GM19099 (cell line): ENCODE data around the gene SOX30.

ENCODE experiments used
- POLR2A ChIP-seq: IDR thresholded peaks from 3 replicates; pipeline ENCODE4 v1.6.1; 2011; ENCODE audit warnings: low read depth; ENCODE audit not compliant: insufficient read length; ENCODE audit errors: extremely low read depth

Gene SOX30

DNA sequence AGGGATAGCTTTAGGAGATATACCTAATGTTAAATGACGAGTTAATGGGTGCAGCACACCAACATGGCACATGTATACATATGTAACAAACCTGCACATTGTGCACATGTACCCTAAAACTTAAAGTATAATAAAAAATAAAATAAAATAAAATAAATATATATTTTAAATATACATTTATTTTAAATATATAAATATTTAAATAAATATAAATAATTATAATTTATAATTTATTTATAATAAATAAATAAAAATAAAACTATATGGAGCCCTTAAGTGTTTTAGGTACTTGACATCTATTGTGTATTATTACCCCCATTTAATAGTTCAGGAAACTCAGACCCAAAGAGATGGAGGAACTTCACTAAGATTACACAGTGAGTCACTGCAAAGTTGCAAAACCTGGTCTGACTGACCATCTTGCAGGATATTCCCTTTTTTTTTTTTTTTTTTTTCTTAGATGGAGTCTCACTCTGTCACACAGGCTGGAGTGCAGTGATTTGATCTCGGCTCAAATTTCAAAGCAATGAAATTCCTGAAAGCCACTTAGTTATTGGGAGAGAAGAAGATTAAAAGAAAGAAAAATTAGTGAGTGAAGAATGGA, 13.3 kb upstream of the SOX30 start:
- no peak for TF ChIP-seq POLR2A

DNA sequence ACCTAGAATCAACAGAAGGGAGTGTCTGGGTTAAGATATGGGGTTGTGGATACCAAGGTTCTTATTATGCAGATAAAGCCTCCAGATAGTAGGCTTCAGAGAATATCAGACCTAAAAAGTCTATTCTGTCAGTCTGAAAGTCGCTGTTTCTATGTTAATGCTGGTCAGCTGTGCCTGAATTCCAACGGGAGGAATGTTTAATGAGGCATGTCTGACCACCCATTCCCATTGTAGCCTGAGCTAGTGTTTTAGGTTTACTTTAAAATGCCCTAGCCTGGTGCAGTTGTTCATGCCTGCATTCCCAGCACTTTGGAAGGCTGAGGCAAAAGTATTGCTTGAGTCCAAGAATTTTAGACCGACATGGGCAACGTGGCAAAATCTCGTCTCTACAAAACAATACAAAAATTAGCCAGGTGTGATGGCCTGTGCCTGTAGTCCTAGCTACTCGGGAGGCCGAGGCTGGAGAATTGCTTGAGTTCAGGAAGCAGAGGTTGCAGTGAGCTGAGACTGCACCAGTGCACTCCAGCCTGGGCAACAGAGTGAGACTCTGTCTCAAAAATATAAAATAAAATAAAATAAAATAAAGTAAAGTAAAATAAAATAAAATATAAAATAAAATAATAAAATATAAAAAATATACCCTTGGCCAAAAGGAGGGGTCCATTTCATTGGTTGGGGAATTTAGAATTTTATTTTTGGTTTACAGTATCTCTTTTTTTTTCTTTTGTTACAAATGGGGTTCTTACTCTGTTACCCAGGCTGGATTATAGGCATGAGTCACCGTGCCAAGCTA, 7.8 kb upstream of the SOX30 start:
- no peak for TF ChIP-seq POLR2A

DNA sequence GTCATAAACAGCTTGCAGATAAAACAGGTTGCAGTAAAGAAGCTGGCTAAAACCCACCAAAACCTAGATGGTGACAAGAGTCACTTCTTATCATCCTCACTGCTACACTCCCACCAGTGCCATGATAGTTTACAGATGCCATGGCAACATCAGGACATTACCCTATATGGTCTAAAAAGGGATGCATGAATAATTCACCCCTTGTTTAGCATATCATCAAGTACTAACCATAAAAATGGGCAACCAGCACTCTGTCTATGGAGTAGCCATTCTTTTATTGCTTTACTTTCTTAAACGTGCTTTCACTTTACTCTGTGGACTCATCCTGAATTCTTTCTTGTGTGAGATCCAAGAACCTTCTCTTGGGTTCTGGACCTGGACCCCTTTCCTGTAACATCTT, 6.7 kb upstream of the SOX30 start:
- TF ChIP-seq POLR2A = no peak

DNA sequence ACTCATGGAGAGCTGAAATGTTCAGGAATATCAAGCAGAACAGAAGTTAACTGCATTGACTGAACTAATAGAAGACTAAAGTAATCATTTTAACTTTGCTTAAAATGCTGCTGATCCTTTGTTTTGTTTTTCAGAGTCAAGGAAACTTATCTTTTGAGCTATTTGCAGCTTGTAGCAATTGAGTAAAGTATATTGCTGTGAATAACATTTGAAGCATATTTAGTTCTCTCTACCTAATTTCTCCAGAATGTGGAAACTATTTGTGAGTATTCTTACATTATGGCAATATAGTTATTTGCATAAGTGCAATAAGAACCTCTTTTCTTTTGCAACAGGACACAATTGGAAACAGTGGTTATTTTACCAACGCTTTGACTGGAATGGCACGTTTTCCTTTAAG, 5.3 kb upstream of the SOX30 start:
- no peak for TF ChIP-seq POLR2A

DNA sequence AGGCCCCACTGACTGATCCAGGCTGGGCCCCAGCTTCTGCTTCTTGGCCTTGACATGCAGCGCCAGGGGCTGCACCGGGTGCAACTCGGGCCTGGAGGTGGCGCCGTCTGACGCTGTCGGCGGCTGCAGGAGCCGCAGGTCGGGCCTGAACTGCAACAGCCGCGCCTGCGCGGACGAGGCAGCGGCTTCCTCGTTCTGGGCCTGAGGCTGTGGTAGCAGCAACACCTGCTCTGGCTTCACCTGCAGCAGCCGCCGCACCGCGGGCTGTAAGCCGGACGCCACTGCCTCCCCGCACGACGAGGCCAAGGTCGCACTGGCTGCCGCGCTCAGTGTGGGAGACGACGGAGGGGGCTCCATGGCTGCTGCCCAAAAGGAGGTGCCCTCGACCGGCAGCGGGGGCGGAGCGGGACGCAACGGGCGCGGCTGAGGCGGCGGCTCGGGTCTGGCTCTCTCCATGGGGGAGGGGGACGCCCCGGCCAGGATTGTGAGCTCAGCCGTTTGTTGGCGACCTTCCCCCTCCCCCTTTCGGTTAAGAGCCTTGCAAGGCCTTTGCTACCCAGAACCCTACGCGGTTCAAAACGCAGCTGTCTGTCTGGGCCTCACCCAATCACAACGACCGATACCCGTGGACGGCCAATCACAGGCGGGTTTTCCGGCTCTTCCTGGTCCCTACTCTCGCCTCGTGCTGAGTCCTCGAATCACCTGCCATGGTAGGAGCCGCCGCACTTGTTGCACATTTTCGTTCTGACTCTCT, 438 bp downstream of the SOX30 start:
- TF ChIP-seq POLR2A = no peak

DNA sequence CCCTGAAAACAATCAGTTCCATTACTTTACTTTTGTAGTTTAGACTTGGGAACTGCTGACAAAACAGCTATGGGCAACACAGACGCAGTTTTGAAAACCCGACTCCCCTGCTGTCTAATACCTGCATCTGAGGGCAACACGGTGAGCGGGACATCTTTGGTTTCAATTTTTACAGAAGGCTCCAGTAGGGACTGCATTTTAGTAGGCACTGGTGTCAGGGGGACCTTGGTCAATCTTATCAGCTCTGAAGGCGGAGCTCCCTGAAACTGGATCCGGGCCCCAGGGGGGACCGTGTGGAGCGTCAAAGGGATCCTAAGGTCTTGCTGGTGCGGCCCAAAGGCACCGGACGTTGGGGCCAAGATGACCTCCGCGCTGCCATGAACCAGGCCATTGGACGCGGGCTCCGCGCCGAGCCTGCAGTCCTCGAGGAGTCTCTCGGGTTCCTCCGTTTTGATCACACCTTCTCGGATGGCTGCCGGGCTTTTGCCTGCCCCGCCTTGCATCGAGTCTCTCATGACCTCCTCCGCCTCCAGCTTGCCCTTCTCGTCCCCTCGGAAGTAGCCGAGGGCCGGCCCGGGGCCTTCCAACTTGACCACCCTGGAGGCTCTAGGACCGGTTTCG, 1.1 kb downstream of the SOX30 start:
- no peak for TF ChIP-seq POLR2A

DNA sequence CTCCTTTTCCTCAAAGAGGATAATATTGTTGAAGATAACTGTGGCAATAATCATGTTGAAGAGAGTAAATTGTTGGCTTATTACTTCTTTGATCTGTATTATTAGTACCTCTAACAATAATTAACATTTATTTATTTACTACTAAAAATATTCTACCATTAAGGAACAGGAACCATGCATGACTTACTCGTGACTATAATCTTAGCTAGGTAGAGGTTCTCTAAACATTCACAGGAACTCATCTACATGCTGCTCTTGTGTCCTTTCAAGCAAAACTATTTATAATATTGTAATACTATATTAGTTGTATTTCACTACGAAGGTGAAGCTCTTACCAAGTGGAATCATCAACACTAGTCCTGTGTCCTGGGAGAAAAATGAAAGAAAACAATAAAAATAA, 3.1 kb downstream of the SOX30 start:
- TF ChIP-seq POLR2A = no peak

DNA sequence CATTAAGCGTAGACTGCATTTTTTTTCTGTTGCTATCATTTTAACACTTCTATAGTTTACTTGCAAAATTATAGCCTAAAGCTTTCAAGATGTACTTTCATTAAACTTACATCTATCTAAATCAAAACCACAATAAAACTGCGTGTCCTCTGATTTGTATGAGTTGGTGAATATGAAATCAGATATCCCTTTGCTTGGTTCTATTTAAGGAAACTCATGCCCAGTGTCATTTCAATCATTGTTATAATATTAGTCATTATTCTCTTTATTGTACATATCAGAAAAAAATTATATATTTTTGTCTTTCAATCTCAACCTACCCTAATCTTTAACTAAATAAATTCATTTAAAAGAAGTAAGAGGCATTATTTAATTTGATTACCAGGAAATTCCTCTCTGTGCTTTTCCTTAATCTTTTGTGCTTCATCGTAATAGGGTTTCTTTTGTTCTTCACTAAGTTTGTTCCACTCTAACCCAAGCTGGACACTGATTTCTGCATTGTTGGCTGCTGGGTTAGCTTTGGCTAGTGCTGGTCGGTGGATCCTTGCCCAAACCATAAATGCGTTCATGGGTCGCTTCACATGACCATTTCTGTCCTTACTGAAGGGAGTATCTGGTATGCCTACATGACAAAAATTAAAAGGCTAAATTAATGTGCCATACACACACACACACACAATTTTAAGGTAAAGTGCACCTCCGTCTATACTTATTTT, 3.8 kb downstream of the SOX30 start:
- no peak for TF ChIP-seq POLR2A

DNA sequence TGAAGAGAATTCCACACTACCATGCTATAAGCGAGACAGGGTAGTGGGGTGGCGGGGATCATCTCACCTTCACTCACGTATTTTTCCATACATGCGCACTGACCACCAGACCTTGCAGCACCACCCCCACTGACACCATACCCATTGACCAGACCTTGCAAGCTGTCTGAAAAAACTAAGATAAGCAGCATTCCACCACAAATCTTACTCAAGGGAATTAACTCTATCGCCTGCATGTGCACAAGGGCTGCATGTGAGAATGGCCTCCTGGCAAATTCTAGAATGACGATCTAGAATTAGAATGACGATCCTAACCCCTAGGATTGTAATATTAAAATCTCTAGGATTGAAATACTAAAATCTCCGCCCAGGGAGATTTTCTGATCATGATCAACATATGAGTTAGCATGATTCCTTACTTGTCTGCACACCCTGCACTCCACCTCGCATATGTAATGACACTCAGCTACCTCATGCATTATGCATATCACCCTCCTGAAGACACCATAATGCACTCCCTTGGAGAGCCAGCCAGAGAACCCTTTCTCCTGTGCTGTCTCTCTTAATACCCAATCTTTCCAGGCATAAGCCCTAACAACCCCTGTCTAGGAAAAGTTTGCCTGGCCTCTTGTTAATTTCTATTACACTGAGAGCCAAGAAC, 11.7 kb downstream of the SOX30 start:
- no peak for TF ChIP-seq POLR2A

DNA sequence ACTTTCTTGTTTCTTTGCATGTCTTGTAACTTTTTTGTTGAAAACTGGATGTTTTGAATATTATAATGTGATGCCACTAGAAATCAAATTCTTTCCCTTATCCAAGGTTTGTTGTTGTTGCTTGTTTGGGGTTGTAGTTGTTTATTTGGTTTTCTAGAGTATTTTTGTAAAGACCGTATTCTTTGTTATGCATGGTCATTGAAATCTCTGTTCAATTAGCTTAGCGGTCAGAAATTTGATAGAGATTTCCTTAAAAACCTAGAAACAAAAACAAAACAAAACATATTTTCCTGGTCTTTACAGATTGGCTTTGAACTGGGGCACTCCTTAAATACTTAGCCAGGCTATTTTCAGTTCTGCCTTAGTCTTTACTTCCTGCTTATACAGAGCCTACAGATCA, 21.9 kb downstream of the SOX30 start:
- TF ChIP-seq POLR2A = no peak

DNA sequence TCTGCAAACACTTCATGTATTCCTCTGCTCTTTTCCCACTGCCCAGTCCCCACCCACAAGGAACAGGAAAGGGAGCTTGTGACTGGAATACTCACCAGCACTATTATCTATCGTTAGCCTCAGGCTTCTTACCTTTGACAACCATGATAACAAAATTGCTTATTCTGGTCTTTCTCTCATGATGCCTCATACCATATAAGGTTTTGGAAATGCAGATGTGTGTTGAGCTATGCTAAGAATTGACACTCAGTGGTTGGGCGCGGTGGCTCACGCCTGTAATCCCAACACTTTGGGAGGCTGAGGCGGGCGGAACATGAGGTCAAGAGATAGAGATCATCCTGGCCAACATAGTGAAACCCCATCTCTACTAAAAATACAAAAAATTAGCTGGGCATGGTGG, 25.4 kb downstream of the SOX30 start:
- no peak for TF ChIP-seq POLR2A

DNA sequence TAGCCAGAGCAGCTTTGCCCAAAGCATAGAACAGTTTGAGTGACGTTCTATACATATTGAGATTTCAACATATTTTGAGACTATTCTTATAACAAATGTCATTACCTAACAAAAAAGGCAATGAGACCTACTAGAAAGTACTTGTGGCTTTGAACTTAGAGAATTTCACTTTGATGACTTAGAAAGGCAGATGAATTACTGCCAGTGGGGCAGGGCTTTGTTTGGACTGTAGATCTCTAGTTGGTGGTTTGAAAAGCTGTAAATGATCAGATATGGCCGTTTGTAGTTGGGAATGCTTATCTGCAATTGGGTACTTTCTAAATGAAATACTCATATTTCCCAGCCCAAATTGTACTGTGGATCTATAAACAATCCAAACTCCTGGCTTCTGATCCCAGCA, 28.1 kb downstream of the SOX30 start:
- TF ChIP-seq POLR2A = no peak

DNA sequence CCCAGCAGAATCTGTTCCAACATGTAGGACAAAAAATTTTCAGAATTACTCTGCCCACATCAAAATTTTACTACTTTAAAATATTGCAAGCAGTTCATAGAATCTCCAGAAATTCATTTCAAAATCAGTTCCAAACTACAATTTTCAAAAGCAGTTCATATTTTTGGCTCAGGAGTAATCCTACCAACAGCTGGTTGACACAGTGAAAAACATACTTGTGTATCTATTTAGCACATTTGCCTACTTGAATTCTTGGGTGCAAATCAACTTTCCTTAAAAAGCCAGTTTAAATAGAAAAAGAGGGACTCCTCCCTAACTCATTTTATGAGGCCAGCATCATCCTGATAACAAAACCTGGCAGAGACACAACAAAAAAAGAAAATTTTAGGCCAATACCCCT, 31.5 kb downstream of the SOX30 start:
- no peak for TF ChIP-seq POLR2A

DNA sequence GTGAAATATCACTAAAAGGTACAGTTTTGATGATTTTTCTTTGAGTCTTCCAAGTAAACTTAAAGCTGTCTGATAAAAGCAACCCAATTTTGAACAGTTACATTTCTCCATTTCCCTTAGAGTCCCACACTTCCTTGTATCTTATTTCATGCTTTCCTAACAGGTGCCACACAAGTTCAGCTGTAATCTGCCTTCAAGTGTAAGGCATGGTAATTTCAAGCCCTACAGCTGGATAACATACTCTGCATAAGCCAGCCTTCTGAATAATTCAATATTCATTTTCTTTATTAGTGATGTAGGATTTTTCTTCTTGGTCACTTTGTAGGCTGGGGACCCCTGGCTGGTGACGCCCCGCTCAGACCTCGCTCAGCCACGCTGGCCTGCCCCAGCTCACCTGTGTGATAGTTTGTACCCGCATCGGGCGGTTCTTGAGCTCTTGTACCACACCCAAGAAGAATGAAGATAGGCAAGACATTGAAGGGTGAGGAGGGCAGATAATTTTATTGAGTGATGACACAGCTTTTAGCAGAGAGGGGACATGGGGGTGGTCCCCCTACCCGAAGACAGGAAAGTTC, 34.0 kb downstream of the SOX30 start:
- no peak for TF ChIP-seq POLR2A
